HG02943 (cell line): ENCODE measurements around the gene CD69.

Experiments
- ATAC-seq: cut with Tn5 transposase; IDR thresholded peaks from one replicate; pipeline ENCODE4 v1.9.1; 2021; ENCODE audit warnings: mild to moderate bottlenecking, low read depth, moderate library complexity; ENCODE audit not compliant: unreplicated experiment

Gene CD69

DNA sequence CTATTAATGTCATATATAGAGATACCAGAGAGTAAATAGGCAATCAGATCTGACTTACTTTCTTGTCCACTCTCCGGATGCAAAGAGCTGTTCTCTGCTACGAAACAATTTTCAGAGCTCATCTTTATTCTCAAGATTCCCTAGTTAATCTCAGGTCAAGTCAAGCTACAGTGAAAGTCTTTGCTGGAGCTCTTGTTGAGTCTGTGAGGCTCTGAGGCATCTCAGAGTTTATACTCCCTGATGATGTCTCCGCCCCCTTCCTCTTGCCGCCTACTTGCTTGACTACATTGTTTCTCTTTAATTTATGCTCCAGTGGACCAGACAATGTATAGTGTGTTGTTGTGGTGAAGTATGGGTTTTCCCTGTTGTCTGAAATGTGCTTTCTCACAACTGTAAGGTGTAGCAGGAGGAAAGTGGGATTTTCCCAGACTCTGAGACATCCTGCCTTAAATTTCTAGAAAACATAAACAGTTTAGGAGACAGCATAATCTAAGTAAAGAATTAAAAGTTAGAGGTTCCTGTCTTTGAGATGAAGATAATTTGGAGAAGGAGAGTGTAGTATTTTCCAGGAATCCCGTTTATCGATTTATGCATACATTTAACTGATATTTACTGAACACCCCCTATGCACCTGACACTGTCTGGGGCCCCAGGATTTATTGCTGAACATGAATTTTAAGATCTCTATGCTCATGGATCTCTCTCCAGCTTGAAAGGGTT lies at the start of gene CD69:
CD69 (minus strand) TSS at position 203 of the 720 bp plus-strand sequence; CDS start at position 122, 81 bp downstream.
- no peak for ATAC-seq

DNA sequence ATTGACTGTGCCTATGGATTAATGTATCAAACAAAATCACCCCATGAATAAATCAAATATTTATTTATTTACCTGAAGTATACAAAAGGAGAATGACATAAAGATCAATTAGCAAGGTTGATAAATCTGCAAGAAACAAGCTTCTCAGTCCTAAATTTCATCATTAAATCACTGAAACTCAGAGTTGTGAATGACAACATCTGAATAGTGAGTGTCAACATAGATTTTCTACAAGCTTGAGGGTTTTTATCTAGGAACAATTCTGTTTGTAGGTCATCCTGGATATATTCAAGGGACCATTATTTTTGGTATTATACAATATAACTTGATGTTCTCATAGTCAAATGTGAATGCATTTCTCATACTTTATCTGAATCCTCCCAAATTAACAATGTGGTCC lies 49.2 kb upstream of the CD69 start:
- ATAC-seq, result no peak

DNA sequence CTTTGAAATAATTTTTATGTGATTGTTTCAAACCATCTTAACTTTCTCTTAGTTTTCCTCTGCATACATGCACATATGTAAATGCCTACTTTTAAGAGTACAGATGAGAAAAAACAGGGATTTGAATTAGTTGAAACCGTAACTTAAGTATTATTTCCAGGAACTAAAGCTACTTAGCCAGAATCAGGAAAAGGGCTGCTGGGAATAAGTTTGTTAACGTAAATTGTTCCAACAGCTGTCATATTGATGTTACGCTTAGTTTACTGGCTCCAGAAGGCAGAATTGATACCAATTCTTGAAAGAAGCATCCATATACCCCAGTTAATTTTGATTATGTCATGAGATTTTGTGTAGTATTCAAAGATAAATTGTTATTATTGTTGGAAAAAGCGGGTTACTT lies 48.6 kb upstream of the CD69 start:
- no peak for ATAC-seq

DNA sequence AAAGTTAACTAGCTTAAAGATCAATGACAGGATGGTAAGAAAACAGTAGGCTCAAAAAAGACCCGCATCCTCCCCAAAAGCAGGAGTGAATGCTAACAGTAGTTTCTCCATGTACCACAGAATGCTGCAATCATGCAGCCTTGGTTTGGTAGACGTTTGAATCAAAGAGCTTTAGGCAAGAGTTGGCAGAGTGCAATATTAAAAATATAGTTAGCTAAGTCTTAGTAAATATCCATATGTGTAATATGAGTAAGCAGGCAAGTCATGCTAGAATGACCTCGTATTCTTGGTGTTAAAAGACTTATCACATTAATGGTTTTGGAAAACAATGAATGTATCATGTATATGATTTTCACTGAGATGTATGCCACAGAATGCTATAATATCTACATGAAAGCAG lies 47.8 kb upstream of the CD69 start:
- ATAC-seq, result no peak

DNA sequence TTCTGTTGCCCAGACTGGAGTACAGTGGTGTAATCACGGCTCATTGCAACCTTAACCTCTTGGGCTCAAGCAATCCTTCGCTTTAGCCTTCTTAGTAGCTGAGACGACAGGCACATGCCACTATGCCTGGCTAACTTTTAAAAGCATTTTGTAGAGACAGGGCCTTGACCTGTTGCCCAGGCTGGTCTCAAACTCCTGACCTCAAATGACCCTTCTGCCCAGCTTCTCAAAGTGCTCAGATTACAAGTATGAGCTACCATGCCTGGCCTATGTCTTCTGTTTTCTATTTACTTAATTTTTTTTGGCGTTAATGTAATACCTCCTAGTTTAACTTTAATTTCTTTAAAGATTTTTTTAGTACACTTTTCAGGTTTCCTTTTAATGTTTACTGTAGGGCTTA lies 46.0 kb upstream of the CD69 start:
- ATAC-seq, result no peak

DNA sequence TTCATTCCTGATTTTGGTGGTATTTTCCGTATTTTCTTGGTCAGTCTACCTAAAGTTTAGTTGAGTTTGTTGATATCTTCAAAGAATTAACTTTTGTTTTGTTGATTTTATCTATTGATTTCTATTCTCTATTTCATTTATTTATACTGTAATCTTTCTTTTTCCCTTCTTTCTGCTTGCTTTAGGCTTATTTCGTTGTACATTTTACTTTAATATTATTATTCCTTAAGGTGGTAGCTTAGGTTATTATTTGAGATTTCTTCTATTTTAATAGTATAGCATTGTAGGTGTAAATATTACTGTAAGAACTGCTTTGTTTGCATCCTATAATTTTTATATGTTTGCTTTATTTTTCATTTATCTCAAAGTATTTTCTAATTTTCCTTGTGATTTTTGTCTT lies 45.2 kb upstream of the CD69 start:
- no peak for ATAC-seq

DNA sequence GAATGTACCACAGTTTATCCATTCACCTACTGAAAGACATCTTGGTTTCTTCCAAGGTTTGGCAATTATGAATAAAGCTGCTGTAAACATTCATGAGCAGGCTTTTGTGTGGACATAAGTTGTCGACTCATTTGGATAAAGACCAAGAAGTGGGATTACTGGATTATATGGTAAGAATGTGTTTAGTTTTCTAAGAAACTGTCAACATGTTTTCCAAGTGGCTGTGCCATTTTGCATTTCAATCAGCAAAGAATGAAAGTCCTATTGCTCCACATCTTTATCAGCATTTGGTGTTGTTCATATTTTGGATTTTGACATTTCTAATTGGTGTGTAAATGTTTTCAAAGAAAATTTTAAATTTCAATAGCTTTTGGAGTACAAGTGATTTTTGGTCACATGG lies 39.3 kb upstream of the CD69 start:
- ATAC-seq, result no peak

DNA sequence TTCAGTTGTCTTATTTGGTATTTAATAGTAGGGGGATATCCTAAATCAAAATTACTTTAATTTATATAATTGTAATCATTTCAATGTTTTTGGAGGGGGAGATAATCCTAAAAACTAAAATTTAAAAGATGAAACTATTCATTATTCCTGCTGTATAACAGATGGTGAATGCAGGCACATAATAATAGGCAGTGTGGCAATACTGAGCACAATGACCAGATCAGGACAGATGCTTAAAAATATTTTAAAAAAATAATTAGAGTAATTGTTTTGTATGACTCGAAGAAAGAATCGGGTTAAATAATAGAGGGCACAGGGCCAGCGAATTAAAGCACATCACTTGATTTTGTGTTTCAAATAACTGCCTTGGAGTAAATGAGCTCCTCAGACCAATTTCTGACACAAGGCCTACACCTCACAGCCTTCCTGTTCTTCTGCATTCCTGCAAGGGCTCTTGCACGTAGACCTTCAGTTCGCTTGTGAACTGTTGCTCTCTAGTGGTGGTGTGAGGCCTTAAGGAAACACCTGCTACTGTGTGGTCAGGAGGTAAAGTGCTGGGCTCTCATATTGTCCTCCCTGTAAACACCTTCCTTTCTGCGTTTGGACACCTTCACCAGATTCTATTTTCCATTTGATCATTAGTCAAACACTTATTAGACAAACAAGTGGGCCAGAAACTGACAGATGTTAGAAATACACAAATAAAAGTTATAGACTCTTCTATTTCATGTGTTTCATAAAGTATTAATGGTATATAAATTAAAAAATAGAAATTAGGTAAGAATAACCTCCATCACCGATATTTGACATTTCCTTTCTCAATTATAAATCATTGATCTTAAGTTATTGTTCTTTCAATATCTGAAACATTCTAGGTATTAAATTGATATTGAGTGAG lies 37.3 kb upstream of the CD69 start:
- peak; percentile 90 for ATAC-seq

DNA sequence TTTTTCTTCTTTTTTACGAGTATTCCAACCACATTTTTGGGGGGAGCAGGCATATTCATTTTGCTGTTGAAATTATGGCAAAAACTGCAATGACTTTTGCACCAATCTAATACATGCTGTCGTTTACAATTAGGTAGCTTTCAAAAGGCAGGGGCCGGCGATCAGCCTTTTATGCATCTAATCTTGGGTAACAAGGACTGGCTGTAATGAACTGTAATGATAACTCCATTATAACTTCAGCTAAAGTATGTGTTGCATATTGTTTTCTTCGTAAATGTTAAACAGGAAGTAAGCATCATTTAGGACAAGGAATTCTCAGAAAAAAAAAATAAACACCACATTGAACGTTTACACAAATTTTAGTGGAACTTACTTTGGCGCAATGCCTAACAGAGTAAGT lies 36.3 kb upstream of the CD69 start:
- no peak for ATAC-seq

DNA sequence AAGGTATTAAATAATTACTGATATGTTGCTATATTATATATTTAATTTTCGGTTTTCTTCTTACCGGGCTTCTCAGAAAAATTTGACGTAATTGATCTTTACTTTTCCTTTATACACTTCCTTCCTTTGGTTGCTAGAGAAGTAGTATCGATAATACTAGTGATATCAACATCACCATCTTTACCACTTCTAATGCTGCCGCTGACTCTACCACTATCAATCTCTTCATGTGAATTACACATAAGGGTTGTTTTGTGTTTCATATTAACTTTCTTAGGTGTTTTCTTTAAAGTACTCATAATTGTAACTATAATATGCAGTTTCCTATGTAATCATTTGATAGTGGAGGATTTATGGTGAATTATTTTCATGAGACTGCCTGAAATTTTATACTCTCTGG lies 35.6 kb upstream of the CD69 start:
- no peak for ATAC-seq

DNA sequence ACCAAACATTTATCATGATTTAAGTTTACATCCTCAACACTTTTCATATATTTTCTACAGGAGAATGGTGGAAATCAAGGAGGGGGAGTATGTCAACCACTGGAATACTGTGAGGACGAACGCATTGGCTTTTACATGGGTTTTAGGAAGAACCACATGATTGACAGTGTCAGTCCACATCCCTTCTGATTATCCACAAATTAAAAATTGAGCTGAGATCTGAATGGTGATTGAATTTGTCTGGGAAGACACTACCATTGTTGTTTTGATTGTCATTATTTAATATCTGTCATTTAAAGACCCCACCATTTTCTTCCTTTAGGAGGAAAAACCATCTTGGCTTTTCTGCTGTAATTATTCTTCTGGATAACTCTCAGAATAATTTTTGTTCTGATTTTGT lies 35.2 kb upstream of the CD69 start:
- ATAC-seq, result no peak

DNA sequence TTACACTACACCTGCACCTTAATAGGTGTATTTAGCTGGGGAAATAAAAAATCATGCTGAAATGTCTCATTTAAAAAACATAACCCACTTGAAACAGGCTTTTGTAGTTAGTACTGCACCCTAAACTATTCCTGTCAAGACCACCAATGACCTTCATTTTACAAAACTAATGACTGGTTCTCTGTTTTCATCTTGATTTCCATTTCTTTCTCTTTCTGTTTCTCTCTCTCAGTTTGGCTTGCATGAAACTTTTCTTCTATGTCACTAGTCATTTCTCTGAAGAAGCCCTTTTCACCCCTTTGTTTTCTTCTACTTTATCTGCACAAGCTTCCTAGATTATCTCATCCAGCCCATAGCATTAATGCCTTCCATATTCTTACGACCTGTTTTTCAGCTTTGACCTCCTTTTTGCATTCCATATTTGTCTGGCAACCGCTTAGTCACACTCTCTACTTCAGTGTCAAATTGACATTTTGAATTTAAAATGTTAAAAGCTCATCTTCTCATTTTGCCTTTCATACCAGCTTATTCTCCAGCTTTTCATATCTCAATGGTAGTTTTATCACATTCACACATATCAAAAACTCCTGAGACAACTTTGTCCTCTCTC lies 33.9 kb upstream of the CD69 start:
- no peak for ATAC-seq

DNA sequence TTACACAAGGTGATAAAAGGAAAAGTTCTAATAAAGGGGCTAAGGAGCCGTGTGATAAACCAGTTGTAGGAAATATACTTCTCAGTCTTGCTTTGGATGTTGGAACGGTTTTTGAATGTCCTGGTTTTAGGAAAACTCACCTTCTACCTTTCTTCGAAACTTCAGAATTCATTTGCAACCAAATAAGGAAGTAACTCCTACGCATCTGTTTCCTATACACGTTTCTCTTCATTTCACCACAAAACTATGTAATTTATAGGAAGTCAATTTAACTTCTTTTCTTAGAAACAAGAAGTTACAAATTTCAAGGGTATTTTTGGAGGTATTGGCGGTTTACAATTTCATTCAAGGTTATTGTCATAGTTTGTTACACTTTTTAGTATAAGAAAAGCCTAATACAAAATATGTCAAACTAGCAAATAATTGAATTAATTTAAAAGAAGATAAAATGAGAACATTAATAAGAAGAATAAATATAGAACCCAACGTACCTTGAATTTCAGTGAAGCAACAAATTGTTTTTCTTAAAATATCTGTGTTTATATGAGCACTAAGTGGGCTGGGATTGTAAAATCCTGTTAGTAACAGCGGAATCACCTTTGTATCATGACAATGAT lies 33.2 kb upstream of the CD69 start:
- no peak for ATAC-seq

DNA sequence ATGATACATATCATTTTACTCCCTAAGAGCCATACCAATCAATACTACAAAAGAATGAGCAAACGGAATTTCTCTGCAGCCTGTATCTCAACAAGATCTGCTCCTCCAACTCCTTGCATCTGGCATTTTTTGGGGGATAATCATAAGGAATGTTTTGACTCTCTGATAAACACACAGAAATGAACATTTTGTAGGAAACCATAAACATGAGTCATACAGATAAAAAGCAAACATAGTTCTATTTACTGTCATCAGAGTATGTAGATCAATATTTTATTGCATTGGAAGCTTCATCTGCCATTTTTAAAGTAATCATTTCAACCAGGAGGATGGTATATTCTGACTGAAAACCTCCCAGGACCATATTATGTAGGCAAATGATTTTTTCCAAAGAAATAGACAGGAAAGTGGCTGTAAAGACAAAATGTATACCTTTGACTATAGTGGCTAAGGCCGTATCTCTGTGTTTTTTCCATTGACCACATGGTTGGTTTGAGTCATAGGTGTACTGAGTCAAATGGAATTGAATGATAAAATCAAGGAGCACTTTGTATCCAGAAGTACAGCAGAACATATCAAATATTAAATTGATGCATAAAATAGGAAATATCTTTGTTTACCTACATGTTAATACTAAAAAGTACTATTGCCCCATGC lies 32.4 kb upstream of the CD69 start:
- ATAC-seq, result no peak

DNA sequence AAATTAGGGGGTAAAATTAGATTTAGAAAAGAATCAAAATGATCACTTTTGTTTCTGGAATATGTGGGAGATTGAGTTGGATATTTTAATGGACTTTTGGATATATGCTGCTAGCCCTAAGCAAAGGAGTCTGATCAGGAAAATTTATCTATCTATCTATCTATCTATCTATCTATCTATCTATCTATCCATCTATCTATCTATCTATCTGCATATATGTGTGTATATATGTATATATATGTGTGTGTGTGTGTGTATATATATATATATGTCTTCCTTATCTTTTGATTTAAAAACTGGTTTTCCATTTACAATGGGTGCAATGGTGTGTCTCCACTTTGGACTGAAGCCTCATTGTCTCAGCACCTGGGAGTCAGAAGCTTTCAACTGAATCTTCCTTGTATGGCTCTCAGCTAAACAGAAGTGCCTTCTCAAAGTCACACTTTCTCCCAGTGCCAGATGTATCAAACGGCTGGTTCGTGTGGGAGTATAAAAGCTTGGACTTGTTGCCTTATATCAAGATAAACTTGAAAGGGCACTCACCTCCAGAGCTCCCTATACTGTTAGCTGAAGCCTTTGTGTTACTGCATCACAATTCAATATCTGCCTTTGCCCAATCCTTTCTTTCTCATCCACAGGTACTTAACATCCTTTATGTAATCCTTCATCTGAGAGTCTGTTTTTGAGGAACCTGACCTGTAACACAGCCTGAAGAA lies 31.6 kb upstream of the CD69 start:
- ATAC-seq, result no peak

DNA sequence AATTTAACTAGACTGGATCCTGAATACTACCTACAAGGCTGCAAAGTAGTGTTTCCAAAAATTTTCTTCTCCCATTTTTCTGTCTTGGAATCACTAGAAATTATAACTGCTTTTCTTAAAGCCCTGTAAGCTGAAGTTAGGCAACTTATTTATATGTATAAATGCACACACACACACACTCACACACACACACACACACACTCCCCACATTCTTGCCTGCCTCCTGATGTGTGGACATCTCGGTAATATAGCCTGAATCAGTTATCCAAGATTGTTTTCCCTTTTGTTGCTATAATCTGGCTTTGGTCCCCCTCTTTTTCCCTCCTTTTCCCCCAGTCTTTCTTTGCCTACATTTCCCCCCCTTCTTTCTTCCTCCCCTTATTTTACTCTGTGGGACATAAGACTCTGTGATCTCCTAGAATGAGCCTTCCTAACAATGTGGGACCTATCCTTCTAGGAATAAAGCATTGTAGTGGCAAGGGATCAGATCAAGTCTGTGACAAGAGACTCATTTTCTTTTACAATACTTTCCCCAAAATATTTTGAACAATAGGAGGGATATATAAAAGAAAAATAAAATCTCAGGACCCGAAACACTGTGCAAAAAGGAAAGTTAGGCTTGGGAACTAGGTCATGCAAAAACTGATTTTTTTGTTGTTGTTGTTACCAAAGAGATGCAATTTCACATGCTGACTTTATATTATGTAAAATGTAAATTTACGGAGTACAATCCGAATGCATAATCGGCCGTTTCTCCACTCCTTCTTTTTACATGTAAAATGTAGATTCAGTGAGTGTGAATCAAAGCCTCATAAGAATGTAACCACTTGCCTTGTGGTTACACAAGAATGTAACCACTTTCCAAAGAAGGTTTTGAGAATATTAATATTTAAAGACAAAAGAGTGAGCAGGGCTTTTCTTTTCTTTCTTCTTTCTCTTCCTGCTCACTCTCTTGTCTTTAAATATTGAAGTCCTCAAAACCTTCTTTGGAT lies 26.3 kb upstream of the CD69 start:
- no peak for ATAC-seq

DNA sequence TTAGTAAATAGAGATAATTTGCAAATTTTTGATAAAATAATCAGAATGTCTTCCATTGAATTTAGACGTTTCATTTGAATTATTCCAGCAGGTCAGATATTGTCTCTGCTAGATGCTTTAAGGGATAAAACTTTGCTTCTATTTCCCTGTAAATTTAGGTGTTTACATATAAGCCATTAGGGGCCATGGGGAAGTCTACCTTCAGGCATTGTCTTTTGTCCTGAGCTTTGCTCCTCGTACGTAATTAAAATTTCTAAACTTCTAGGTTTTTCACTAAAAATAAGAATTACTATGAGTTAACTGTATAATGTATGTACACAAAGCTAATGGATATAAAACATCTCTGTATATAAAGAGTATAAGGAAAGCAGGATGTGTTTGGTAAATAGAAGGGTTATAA lies 24.1 kb upstream of the CD69 start:
- ATAC-seq, result no peak

DNA sequence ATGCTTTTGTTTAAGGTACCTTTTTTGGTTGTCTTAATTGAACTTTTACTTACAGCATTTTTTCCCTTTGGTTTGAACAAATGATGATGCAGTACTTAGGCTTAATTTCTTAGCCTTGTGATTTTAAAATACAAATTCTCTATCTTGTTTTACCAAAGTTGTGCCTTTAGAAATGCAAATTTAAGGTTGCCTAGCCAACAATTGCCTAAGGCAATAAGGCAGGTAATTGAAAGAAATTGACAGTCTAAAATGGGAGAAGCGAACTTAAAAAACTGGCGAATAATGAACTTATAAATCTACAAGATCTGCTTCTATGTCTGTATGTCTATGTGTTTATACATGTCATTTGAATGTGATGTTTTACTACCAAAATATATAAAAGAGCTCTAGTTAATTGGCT lies 23.6 kb upstream of the CD69 start:
- no peak for ATAC-seq
